ENCODE results near the gene BTNL9.

BTNL9 gene

GRCh38 chr5:181060924-181061323 lies 20.9 kb downstream of the BTNL9 start:
- no peak overlapping the region for H2BK5ac ChIP-seq (ENCODE audit: low read depth, low read length, poor library complexity, severe bottlenecking)
- H3K27me3 ChIP-seq (ENCODE audit: control insufficient read depth in 1 of 2, insufficient read depth in 1 of 2, low read length in 2 of 2) = peaks cover 19 to 79% of the 10 kb centered on the region in 2 experiments
- no peaks in the 10 kb centered on the region for H3K4me1 ChIP-seq (ENCODE audit: control insufficient read depth, insufficient read depth, low read depth, low read length)
- no peaks in the 10 kb centered on the region for H3K9me3 ChIP-seq (ENCODE audit: control insufficient read depth, low read length)
- no peak overlapping the region for H3K18ac ChIP-seq (ENCODE audit: low read depth in 1 of 2, low read length in 2 of 2)
- H3K23ac ChIP-seq (ENCODE audit: low read length in 2 of 2) = no peak overlapping the region
- no peak overlapping the region for H2AK5ac ChIP-seq (ENCODE audit: low read length, severe bottlenecking)
- H3K4ac ChIP-seq (ENCODE audit: low read depth in 1 of 2, low read length in 2 of 2) = no peak overlapping the region
- H3K9ac ChIP-seq (ENCODE audit: low read length) = no peak overlapping the region
- no peak overlapping the region for H2AFZ ChIP-seq (ENCODE audit: low read depth, low read length)
- H3K14ac ChIP-seq (ENCODE audit: low read length in 2 of 2) = no peak overlapping the region
- no peaks in the 10 kb centered on the region for H3K36me3 ChIP-seq (ENCODE audit: control insufficient read depth in 1 of 2, insufficient read depth in 2 of 2, low read depth in 1 of 2, low read length in 2 of 2)
- H2BK15ac ChIP-seq (ENCODE audit: low read depth, poor library complexity, severe bottlenecking) = no peak overlapping the region
- DNase-seq = no peak
- 84% methylated on average over 4 of the region's 5 CpGs for WGBS
- H3K4me3 ChIP-seq (ENCODE audit: insufficient read depth in 1 of 2, low read depth in 1 of 2, low read length in 2 of 2) = no peak overlapping the region
- H3K79me1 ChIP-seq (replicated peaks; ENCODE audit: low read length, poor library complexity, severe bottlenecking) = no peaks in the 10 kb centered on the region
- H4K91ac ChIP-seq (ENCODE audit: low read length) = no peak overlapping the region
- H2BK12ac ChIP-seq (ENCODE audit: low read length in 2 of 2) = no peak overlapping the region
- no peak overlapping the region for H4K8ac ChIP-seq (ENCODE audit: low read length)
- H2BK120ac ChIP-seq (ENCODE audit: low read depth, low read length) = no peak overlapping the region
- H3K4me2 ChIP-seq (ENCODE audit: low read length, poor library complexity, severe bottlenecking) = no peak overlapping the region
- H3K27ac ChIP-seq (ENCODE audit: low read length, poor library complexity, severe bottlenecking) = no peak overlapping the region

- Histone ChIP-seq H3K79me1 (replicated peaks; ENCODE audit: low read length, poor library complexity, severe bottlenecking) (no peaks in the 10 kb centered on the region), H3K27ac (ENCODE audit: low read length, poor library complexity, severe bottlenecking) (no peak overlapping the region), H3K4ac (ENCODE audit: low read depth in 1 of 2, low read length in 2 of 2) (no peak overlapping the region), H3K27me3 (ENCODE audit: control insufficient read depth in 1 of 2, insufficient read depth in 1 of 2, low read length in 2 of 2) (peaks cover 13 to 72% of the 10 kb centered on the region in 2 experiments), H3K18ac (ENCODE audit: low read depth in 1 of 2, low read length in 2 of 2) (no peak overlapping the region), H3K4me1 (ENCODE audit: control insufficient read depth, insufficient read depth, low read depth, low read length) (no peaks in the 10 kb centered on the region), H3K9me3 (ENCODE audit: control insufficient read depth, low read length) (no peaks in the 10 kb centered on the region), H2AFZ (ENCODE audit: low read depth, low read length) (no peak overlapping the region), H3K4me3 (ENCODE audit: insufficient read depth in 1 of 2, low read depth in 1 of 2, low read length in 2 of 2) (no peak overlapping the region), H3K23ac (ENCODE audit: low read length in 2 of 2) (no peak overlapping the region), H3K14ac (ENCODE audit: low read length in 2 of 2) (no peak overlapping the region), H2BK5ac (ENCODE audit: low read depth, low read length, poor library complexity, severe bottlenecking) (no peak overlapping the region), H3K36me3 (ENCODE audit: control insufficient read depth in 1 of 2, insufficient read depth in 2 of 2, low read depth in 1 of 2, low read length in 2 of 2) (no peaks in the 10 kb centered on the region), H2BK120ac (ENCODE audit: low read depth, low read length) (no peak overlapping the region), H2AK5ac (ENCODE audit: low read length, severe bottlenecking) (no peak overlapping the region), H3K4me2 (ENCODE audit: low read length, poor library complexity, severe bottlenecking) (no peak overlapping the region), H2BK12ac (ENCODE audit: low read length in 2 of 2) (no peak overlapping the region), H4K8ac (ENCODE audit: low read length) (no peak overlapping the region), H4K91ac (ENCODE audit: low read length) (no peak overlapping the region), H2BK15ac (ENCODE audit: low read depth, poor library complexity, severe bottlenecking) (no peak overlapping the region), H3K9ac (ENCODE audit: low read length) (no peak overlapping the region)
- DNase-seq = no peak
- WGBS = 83% methylated on average over 14 of the region's 14 CpGs
Observed at GRCh38 chr5:181061645-181062044, 21.6 kb downstream of the BTNL9 start.

GRCh38 chr5:181062631-181063030 lies 22.6 kb downstream of the BTNL9 start:
- Histone ChIP-seq H3K4me3 (ENCODE audit: insufficient read depth in 1 of 2, low read depth in 1 of 2, low read length in 2 of 2) (no peak overlapping the region), H3K4ac (ENCODE audit: low read depth in 1 of 2, low read length in 2 of 2) (no peak overlapping the region), H3K9ac (ENCODE audit: low read length) (no peak overlapping the region), H3K18ac (ENCODE audit: low read depth in 1 of 2, low read length in 2 of 2) (no peak overlapping the region), H3K27ac (ENCODE audit: low read length, poor library complexity, severe bottlenecking) (no peak overlapping the region), H4K91ac (ENCODE audit: low read length) (no peak overlapping the region), H4K8ac (ENCODE audit: low read length) (no peak overlapping the region), H3K27me3 (ENCODE audit: control insufficient read depth in 1 of 2, insufficient read depth in 1 of 2, low read length in 2 of 2) (peaks cover 11 to 62% of the 10 kb centered on the region in 2 experiments), H2BK5ac (ENCODE audit: low read depth, low read length, poor library complexity, severe bottlenecking) (no peak overlapping the region), H2AFZ (ENCODE audit: low read depth, low read length) (no peak overlapping the region), H3K23ac (ENCODE audit: low read length in 2 of 2) (no peak overlapping the region), H2BK120ac (ENCODE audit: low read depth, low read length) (no peak overlapping the region), H2AK5ac (ENCODE audit: low read length, severe bottlenecking) (no peak overlapping the region), H3K36me3 (ENCODE audit: control insufficient read depth in 1 of 2, insufficient read depth in 2 of 2, low read depth in 1 of 2, low read length in 2 of 2) (no peaks in the 10 kb centered on the region), H3K4me1 (ENCODE audit: control insufficient read depth, insufficient read depth, low read depth, low read length) (no peaks in the 10 kb centered on the region), H3K79me1 (replicated peaks; ENCODE audit: low read length, poor library complexity, severe bottlenecking) (no peaks in the 10 kb centered on the region), H3K14ac (ENCODE audit: low read length in 2 of 2) (no peak overlapping the region), H3K9me3 (ENCODE audit: control insufficient read depth, low read length) (no peaks in the 10 kb centered on the region), H2BK12ac (ENCODE audit: low read length in 2 of 2) (no peak overlapping the region), H2BK15ac (ENCODE audit: low read depth, poor library complexity, severe bottlenecking) (no peak overlapping the region), H3K4me2 (ENCODE audit: low read length, poor library complexity, severe bottlenecking) (no peak overlapping the region)
- DNase-seq = no peak
- 83% methylated on average over 6 of the region's 6 CpGs for WGBS

GRCh38 chr5:181063514-181063913 lies 23.4 kb downstream of the BTNL9 start:
- no peak overlapping the region for H2BK120ac ChIP-seq (ENCODE audit: low read depth, low read length)

More at GRCh38 chr5:181063514-181063913, 23.4 kb downstream of the BTNL9 start:
- H2AK5ac ChIP-seq (ENCODE audit: low read length, severe bottlenecking) = no peak overlapping the region
- H3K9ac ChIP-seq (ENCODE audit: low read length) = no peak overlapping the region
- no peak overlapping the region for H3K4me3 ChIP-seq (ENCODE audit: insufficient read depth in 1 of 2, low read depth in 1 of 2, low read length in 2 of 2)
- no peak overlapping the region for H3K18ac ChIP-seq (ENCODE audit: low read depth in 1 of 2, low read length in 2 of 2)
- no peaks in the 10 kb centered on the region for H3K9me3 ChIP-seq (ENCODE audit: control insufficient read depth, low read length)
- WGBS = 67% methylated on average over 8 of the region's 8 CpGs
- H3K23ac ChIP-seq (ENCODE audit: low read length in 2 of 2) = no peak overlapping the region
- no peaks in the 10 kb centered on the region for H3K36me3 ChIP-seq (ENCODE audit: control insufficient read depth in 1 of 2, insufficient read depth in 2 of 2, low read depth in 1 of 2, low read length in 2 of 2)
- H4K8ac ChIP-seq (ENCODE audit: low read length) = no peak overlapping the region
- no peak overlapping the region for H2BK12ac ChIP-seq (ENCODE audit: low read length in 2 of 2)
- no peak overlapping the region for H2AFZ ChIP-seq (ENCODE audit: low read depth, low read length)
- no peaks in the 10 kb centered on the region for H3K4me1 ChIP-seq (ENCODE audit: control insufficient read depth, insufficient read depth, low read depth, low read length)
- H3K4me2 ChIP-seq (ENCODE audit: low read length, poor library complexity, severe bottlenecking) = no peak overlapping the region
- H3K14ac ChIP-seq (ENCODE audit: low read length in 2 of 2) = no peak overlapping the region
- no peak overlapping the region for H3K4ac ChIP-seq (ENCODE audit: low read depth in 1 of 2, low read length in 2 of 2)
- no peak overlapping the region for H2BK15ac ChIP-seq (ENCODE audit: low read depth, poor library complexity, severe bottlenecking)
- H3K79me1 ChIP-seq (replicated peaks; ENCODE audit: low read length, poor library complexity, severe bottlenecking) = no peaks in the 10 kb centered on the region
- H2BK5ac ChIP-seq (ENCODE audit: low read depth, low read length, poor library complexity, severe bottlenecking) = no peak overlapping the region
- H3K27me3 ChIP-seq (ENCODE audit: control insufficient read depth in 1 of 2, insufficient read depth in 1 of 2, low read length in 2 of 2) = peaks cover 8 to 56% of the 10 kb centered on the region in 2 experiments
- no peak overlapping the region for H4K91ac ChIP-seq (ENCODE audit: low read length)
- no peak for DNase-seq
- no peak overlapping the region for H3K27ac ChIP-seq (ENCODE audit: low read length, poor library complexity, severe bottlenecking)
